NAMALWA (cell line): ENCODE results near the gene NDUFA3.

Experiments
- DNase-seq: peaks from one replicate; pipeline ENCODE4 v3.0.0-alpha.2; 2015; ENCODE audit warnings: low spot score

NDUFA3 gene

GRCh38 chr19:54137699-54138488 lies 35.2 kb downstream of the NDUFA3 start, which contains the start of gene CNOT3:
Gene CNOT3, plus strand, starts transcription at chr19:54137762. Its CDS starts 5,217 bp downstream, at chr19:54142979.
- DNase-seq = no peak

- no peak for DNase-seq
Measured at GRCh38 chr19:54138489-54139256, 36.0 kb downstream of the NDUFA3 start.

- DNase-seq = no peak
Measured at GRCh38 chr19:54141356-54141755, 38.7 kb downstream of the NDUFA3 start.

GRCh38 chr19:54142166-54142780 lies 39.6 kb downstream of the NDUFA3 start:
- no peak for DNase-seq

- DNase-seq = no peak
Measured at GRCh38 chr19:54145541-54146158, 43.0 kb downstream of the NDUFA3 start.

- no peak for DNase-seq
Measured at GRCh38 chr19:54147676-54148075, 45.0 kb downstream of the NDUFA3 start.

- no peak for DNase-seq
Measured at GRCh38 chr19:54148158-54148557, 45.5 kb downstream of the NDUFA3 start.

- no peak for DNase-seq
Measured at GRCh38 chr19:54149021-54149812, 46.6 kb downstream of the NDUFA3 start.

GRCh38 chr19:54151362-54152035 lies 48.8 kb downstream of the NDUFA3 start:
- no peak for DNase-seq

- DNase-seq = no peak
Measured at GRCh38 chr19:54152267-54152666, 49.6 kb downstream of the NDUFA3 start.

- no peak for DNase-seq
Measured at GRCh38 chr19:54152878-54153524, 50.3 kb downstream of the NDUFA3 start.

- DNase-seq = no peak
Measured at GRCh38 chr19:54153731-54154326, 51.2 kb downstream of the NDUFA3 start.

- DNase-seq = peak; percentile 50
Measured at GRCh38 chr19:54154603-54155345, 52.1 kb downstream of the NDUFA3 start.

GRCh38 chr19:54155694-54156093 lies 53.0 kb downstream of the NDUFA3 start:
- no peak for DNase-seq

- DNase-seq = no peak
Measured at GRCh38 chr19:54156490-54156889, 53.8 kb downstream of the NDUFA3 start.

- no peak for DNase-seq
Measured at GRCh38 chr19:54156953-54157352, 54.3 kb downstream of the NDUFA3 start.
